SW480 (cell line): ENCODE results near the gene NDUFC1.

ENCODE experiments used
- DNase-seq: peaks from one replicate; pipeline ENCODE4 v3.0.0-alpha.2; 2016; ENCODE audit warnings: low spot score

Gene NDUFC1

GRCh38 chr4:139247241-139247640 is 55.0 kb downstream of the NDUFC1 start:
- no peak for DNase-seq

- DNase-seq: no peak
These were observed 56.1 kb downstream of the NDUFC1 start for GRCh38 chr4:139246166-139246565.

DNA sequence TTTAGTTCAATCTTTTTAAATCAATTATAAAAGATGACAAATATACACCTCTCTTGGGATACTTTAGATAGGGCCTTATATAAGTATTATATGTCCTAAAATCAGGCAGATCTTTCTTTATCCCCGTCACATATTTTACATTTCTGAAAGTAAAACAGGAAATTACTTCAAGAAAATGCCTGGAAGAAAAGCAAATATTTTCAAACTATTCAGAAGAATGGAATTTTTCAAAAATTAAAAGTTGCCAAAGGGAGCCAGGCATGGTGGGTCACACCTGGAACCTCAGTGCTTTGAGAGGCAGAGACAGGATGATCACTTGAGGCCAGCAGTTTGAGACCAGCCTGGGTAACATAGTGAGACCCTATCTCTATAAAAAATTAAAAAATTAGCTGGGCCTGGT is 56.7 kb downstream of the NDUFC1 start:
- DNase-seq: no peak

GRCh38 chr4:139243448-139244365 is 58.6 kb downstream of the NDUFC1 start:
- DNase-seq: no peak

DNA sequence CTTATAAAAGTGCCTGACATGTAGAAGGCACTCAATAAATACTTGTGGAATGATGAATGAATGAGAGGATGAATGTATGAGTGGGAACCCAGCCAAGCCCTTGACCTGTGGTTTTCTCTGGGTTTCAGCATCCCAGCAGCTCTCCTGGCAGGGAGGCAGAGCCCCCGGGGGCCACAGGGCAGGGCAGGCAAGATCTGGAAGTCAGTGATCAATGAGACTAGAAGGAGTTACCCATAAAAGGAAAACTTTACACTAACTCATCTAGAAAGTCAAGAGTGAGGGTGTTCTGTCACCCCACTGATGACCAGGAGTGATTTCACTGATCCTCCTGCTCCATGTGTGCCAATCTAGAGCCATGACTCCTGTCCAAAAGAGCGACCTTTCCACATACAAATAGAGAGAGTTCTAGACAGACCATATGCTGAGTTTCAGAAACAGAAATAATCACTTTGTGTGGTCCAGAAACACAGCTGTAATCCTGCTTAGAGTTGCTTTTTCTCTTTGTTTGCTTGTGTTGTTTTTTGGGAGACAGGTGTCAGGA is 59.7 kb downstream of the NDUFC1 start:
- no peak for DNase-seq

- DNase-seq: no peak
These were observed 60.5 kb downstream of the NDUFC1 start for GRCh38 chr4:139241784-139242151.

DNA sequence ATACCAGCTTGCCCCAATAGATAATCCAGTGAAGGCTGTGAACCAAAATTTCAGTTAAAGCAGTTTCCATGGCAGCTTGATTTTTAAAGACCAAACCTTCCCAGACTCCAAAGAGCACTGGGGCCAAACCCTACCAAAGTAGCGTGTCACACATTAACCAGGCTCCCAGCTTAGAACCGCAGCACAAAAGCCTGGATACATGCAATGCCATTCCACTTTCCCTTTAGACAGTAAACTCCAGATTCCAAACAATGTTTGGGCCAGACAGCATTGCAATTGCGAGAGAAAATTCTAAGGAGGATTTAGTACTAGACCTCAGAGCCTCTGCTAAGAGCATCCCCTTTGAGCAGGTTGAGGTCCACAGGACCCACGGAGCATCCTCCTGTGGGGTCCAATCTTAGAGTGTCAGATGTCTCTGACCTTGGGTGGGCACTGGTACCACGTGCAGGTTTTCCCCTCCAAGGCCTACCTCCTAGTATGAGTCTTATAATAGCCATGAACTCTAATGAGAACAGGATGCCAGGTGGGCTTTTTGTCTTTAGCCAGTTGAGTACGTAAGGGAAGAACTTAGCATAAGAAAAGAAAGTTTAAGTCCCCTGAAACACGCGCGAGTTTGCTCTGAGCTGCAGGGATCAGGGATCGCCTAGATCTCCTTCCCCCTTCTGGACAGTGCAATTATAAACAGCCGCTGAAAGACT is 61.0 kb downstream of the NDUFC1 start:
- no peak for DNase-seq
